ENCODE data around the gene TMEM233. TPM values are rescaled to one million over a fixed set of nuclear protein-coding genes. Genes with fewer than 3 reads are reported as not detected.

TMEM233 gene
- total RNA-seq, 1 experiment from 2014 or later, result 0.28 TPM

DNA sequence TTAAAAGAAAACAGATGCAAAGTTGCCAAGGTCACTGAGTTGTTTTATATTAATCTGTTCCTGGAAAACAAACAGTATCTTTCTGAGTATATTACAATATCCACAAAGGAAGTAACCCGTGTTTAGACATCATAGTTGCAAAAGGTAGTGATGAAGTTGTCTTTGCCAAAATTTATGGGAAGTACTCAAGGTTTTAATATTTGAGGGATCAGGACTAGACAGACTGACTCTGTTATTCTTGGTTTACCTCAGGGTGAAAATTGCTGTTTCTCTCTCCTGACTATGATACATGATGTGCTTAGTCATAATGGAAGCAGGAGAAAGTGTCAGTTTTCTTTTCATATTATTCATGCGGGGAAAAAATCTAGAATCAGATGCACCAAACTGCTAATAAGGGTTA, 28.3 kb downstream of the TMEM233 start:
- no peak for ATAC-seq

DNA sequence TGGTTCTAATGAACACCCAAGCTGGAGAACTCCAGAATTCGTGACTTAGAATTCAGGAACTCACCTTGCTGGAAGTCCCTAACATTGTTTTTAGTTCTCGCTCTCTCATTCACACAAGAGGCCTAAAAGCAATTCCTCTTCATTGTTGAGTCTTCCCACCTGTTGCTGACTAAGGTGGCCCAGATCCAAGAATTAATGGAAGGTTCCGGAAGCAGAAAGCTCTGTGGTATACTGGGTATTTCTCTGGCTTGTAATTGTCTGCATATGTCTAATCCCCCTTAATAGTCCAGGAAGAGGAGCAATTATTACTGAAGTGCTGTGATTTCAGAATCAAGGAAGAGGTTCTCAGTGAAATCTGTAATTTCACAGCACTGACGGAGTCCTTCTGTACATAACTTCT, 31.4 kb downstream of the TMEM233 start:
- CTCF ChIA-PET, result interaction anchor here (0.9 kb wide), 1 partner anchor 18 kb away, joined by 4 read pairs; no protein-coding TSS in a partner anchor
- ATAC-seq, result no peak
- H3K4me1 Mint-ChIP-seq, result no peaks in the 10 kb centered on the region
- no peaks in the 10 kb centered on the region for H3K36me3 Mint-ChIP-seq
- peaks cover 20% of the 10 kb centered on the region for H3K27me3 Mint-ChIP-seq (ENCODE audit: low read depth)
- no peak overlapping the region for H3K27ac Mint-ChIP-seq
- TF ChIP-seq ZNF219 (CRISPR knock-in tag; IDR thresholded peaks at IDR 0.05; ENCODE audit: borderline replicate concordance) (no peak), ZBTB21 (CRISPR knock-in tag; IDR thresholded peaks at IDR 0.05; ENCODE audit: borderline replicate concordance) (no peak), FOXK1 (CRISPR knock-in tag; IDR thresholded peaks at IDR 0.05) (no peak)
- TF ChIP-seq, protein P1, sequence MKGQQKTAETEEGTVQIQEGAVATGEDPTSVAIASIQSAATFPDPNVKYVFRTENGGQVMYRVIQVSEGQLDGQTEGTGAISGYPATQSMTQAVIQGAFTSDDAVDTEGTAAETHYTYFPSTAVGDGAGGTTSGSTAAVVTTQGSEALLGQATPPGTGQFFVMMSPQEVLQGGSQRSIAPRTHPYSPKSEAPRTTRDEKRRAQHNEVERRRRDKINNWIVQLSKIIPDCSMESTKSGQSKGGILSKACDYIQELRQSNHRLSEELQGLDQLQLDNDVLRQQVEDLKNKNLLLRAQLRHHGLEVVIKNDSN (CRISPR knock-in tag; IDR thresholded peaks at IDR 0.05), result no peak
- peaks cover 4% of the 10 kb centered on the region; the same call in 1 of the 2 replicates for H3K9me3 Mint-ChIP-seq
- POLR2A ChIA-PET, result no interaction called here
- no peak overlapping the region for H3K4me3 Mint-ChIP-seq
- no peak for DNase-seq (ENCODE audit: low spot score)

More for the DNA sequence above, 28.3 kb downstream of the TMEM233 start:
- ChIA-PET CTCF (interaction anchor here (2.3 kb wide), 1 partner anchor 21 kb away, joined by 8 read pairs; no protein-coding TSS in a partner anchor), POLR2A (interaction anchor here (0.7 kb wide), 1 partner anchor 9 kb away, joined by 3 read pairs; no protein-coding TSS in a partner anchor)
- H3K4me3 Mint-ChIP-seq, result no peak overlapping the region
- TF ChIP-seq, protein P2, sequence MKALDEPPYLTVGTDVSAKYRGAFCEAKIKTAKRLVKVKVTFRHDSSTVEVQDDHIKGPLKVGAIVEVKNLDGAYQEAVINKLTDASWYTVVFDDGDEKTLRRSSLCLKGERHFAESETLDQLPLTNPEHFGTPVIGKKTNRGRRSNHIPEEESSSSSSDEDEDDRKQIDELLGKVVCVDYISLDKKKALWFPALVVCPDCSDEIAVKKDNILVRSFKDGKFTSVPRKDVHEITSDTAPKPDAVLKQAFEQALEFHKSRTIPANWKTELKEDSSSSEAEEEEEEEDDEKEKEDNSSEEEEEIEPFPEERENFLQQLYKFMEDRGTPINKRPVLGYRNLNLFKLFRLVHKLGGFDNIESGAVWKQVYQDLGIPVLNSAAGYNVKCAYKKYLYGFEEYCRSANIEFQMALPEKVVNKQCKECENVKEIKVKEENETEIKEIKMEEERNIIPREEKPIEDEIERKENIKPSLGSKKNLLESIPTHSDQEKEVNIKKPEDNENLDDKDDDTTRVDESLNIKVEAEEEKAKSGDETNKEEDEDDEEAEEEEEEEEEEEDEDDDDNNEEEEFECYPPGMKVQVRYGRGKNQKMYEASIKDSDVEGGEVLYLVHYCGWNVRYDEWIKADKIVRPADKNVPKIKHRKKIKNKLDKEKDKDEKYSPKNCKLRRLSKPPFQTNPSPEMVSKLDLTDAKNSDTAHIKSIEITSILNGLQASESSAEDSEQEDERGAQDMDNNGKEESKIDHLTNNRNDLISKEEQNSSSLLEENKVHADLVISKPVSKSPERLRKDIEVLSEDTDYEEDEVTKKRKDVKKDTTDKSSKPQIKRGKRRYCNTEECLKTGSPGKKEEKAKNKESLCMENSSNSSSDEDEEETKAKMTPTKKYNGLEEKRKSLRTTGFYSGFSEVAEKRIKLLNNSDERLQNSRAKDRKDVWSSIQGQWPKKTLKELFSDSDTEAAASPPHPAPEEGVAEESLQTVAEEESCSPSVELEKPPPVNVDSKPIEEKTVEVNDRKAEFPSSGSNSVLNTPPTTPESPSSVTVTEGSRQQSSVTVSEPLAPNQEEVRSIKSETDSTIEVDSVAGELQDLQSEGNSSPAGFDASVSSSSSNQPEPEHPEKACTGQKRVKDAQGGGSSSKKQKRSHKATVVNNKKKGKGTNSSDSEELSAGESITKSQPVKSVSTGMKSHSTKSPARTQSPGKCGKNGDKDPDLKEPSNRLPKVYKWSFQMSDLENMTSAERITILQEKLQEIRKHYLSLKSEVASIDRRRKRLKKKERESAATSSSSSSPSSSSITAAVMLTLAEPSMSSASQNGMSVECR (CRISPR knock-in tag; IDR thresholded peaks at IDR 0.05; ENCODE audit: borderline replicate concordance), result no peak
- no peaks in the 10 kb centered on the region for H3K4me1 Mint-ChIP-seq
- DNase-seq (ENCODE audit: low spot score), result no peak
- peaks cover 12% of the 10 kb centered on the region for H3K36me3 Mint-ChIP-seq
- peaks cover 32% of the 10 kb centered on the region for H3K27me3 Mint-ChIP-seq (ENCODE audit: low read depth)
- H3K27ac Mint-ChIP-seq, result no peak overlapping the region
- H3K9me3 Mint-ChIP-seq, result peaks cover 28% of the 10 kb centered on the region

DNA sequence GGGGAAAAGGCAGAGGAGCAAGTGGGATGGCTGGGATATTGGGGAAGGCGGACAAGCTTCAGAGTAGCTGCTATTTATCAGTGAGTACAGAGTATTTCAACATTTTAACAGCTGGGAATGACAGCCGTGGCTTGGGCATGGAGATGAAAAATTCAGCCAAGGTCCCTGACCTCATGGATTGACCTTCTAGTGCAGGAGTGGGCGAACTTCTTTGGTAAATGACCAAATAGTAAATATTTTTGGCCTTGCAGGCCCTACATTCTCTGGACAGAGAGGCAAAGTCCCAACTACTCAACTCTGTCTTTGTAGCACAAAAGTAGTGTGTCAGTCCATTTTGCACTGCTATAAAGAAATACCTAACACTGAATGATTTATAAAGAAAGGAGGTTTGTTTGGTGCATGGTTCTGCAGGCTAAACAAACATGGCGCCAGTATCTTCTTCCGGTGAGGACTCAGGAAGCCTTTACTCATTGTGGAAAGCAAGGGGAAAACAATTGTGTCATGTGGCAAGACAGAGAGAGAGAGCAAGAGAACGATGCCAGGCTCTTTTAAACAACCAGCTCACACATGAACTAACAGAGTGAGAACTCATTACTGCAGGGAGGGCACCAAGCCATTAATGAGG, 33.6 kb downstream of the TMEM233 start:
- Mint-ChIP-seq H3K9me3 (peaks cover 3% of the 10 kb centered on the region; the same call in 1 of the 2 replicates), H3K27ac (no peak overlapping the region), H3K4me3 (no peak overlapping the region), H3K27me3 (ENCODE audit: low read depth) (peaks cover 11% of the 10 kb centered on the region), H3K36me3 (no peaks in the 10 kb centered on the region), H3K4me1 (no peaks in the 10 kb centered on the region)
- no peak for ATAC-seq
- CTCF ChIA-PET, result interaction anchor here (4.1 kb wide), 1 partner anchor 16 kb away, joined by 23 read pairs; no protein-coding TSS in a partner anchor
- POLR2A ChIA-PET, result no interaction called here
- no peak for DNase-seq (ENCODE audit: low spot score)
- TF ChIP-seq, protein P3, sequence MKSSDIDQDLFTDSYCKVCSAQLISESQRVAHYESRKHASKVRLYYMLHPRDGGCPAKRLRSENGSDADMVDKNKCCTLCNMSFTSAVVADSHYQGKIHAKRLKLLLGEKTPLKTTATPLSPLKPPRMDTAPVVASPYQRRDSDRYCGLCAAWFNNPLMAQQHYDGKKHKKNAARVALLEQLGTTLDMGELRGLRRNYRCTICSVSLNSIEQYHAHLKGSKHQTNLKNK (CRISPR knock-in tag; IDR thresholded peaks at IDR 0.05), result no peak
- TF ChIP-seq, protein P4, sequence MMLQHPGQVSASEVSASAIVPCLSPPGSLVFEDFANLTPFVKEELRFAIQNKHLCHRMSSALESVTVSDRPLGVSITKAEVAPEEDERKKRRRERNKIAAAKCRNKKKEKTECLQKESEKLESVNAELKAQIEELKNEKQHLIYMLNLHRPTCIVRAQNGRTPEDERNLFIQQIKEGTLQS (CRISPR knock-in tag; conservative IDR thresholded peaks at IDR 0.05), result no peak
- TF ChIP-seq CBFB (CRISPR knock-in tag; IDR thresholded peaks at IDR 0.05; ENCODE audit: low read depth) (no peak), SMAD3 (CRISPR knock-in tag; IDR thresholded peaks at IDR 0.05; ENCODE audit: borderline replicate concordance) (no peak), NR2C2 (CRISPR knock-in tag; IDR thresholded peaks at IDR 0.05) (no peak), TEAD4 (CRISPR knock-in tag; IDR thresholded peaks at IDR 0.05) (no peak), ZNF121 (CRISPR knock-in tag; IDR thresholded peaks at IDR 0.05) (no peak), SMAD4 (CRISPR knock-in tag; IDR thresholded peaks at IDR 0.05) (no peak)
- TF ChIP-seq, protein P5, sequence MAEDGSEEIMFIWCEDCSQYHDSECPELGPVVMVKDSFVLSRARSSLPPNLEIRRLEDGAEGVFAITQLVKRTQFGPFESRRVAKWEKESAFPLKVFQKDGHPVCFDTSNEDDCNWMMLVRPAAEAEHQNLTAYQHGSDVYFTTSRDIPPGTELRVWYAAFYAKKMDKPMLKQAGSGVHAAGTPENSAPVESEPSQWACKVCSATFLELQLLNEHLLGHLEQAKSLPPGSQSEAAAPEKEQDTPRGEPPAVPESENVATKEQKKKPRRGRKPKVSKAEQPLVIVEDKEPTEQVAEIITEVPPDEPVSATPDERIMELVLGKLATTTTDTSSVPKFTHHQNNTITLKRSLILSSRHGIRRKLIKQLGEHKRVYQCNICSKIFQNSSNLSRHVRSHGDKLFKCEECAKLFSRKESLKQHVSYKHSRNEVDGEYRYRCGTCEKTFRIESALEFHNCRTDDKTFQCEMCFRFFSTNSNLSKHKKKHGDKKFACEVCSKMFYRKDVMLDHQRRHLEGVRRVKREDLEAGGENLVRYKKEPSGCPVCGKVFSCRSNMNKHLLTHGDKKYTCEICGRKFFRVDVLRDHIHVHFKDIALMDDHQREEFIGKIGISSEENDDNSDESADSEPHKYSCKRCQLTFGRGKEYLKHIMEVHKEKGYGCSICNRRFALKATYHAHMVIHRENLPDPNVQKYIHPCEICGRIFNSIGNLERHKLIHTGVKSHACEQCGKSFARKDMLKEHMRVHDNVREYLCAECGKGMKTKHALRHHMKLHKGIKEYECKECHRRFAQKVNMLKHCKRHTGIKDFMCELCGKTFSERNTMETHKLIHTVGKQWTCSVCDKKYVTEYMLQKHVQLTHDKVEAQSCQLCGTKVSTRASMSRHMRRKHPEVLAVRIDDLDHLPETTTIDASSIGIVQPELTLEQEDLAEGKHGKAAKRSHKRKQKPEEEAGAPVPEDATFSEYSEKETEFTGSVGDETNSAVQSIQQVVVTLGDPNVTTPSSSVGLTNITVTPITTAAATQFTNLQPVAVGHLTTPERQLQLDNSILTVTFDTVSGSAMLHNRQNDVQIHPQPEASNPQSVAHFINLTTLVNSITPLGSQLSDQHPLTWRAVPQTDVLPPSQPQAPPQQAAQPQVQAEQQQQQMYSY (CRISPR knock-in tag; IDR thresholded peaks at IDR 0.05), result no peak
- TF ChIP-seq, protein P6, sequence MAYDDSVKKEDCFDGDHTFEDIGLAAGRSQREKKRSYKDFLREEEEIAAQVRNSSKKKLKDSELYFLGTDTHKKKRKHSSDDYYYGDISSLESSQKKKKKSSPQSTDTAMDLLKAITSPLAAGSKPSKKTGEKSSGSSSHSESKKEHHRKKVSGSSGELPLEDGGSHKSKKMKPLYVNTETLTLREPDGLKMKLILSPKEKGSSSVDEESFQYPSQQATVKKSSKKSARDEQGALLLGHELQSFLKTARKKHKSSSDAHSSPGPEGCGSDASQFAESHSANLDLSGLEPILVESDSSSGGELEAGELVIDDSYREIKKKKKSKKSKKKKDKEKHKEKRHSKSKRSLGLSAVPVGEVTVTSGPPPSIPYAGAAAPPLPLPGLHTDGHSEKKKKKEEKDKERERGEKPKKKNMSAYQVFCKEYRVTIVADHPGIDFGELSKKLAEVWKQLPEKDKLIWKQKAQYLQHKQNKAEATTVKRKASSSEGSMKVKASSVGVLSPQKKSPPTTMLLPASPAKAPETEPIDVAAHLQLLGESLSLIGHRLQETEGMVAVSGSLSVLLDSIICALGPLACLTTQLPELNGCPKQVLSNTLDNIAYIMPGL (CRISPR knock-in tag; IDR thresholded peaks at IDR 0.05), result no peak
- TF ChIP-seq, protein P7, sequence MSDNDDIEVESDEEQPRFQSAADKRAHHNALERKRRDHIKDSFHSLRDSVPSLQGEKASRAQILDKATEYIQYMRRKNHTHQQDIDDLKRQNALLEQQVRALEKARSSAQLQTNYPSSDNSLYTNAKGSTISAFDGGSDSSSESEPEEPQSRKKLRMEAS (CRISPR knock-in tag; IDR thresholded peaks at IDR 0.05), result no peak
- TF ChIP-seq, protein P8, sequence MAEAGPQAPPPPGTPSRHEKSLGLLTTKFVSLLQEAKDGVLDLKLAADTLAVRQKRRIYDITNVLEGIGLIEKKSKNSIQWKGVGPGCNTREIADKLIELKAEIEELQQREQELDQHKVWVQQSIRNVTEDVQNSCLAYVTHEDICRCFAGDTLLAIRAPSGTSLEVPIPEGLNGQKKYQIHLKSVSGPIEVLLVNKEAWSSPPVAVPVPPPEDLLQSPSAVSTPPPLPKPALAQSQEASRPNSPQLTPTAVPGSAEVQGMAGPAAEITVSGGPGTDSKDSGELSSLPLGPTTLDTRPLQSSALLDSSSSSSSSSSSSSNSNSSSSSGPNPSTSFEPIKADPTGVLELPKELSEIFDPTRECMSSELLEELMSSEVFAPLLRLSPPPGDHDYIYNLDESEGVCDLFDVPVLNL (CRISPR knock-in tag; IDR thresholded peaks at IDR 0.05; ENCODE audit: borderline replicate concordance, low read depth), result no peak
